RWPE1 (cell line): Measurements from ENCODE around the gene NAPSA.

ENCODE experiments used
- CTCF ChIA-PET: fragments of 350-600 bp; sonication (Branson Sonifier 250); formaldehyde crosslinking; extraction: SDS; loops from one replicate; lab custom pipeline; 2021; lab: Yijun Ruan, JAX
- POLR2A ChIA-PET: fragments of 400-600 bp; formaldehyde crosslinking; extraction: SDS; loops from one replicate; lab custom pipeline; 2020; ENCODE audit warnings: antibody characterized with exemption; ENCODE audit not compliant: low non-redundant PET; lab: Yijun Ruan, JAX
- DNase-seq: peaks from one replicate; pipeline ENCODE4 v3.0.0; 2012; ENCODE audit warnings: low spot score
- H3K27ac ChIP-seq: fragments of 450-650 bp; 2 replicates; pipeline ENCODE4 v1.5.1; 2017
- CTCF ChIP-seq: fragments of 450-650 bp; conservative IDR thresholded peaks from 2 replicates; pipeline ENCODE4 v1.5.1; 2017; ENCODE audit warnings: low read depth, mild to moderate bottlenecking

Gene NAPSA

GRCh38 chr19:50406829-50407228, 41.4 kb upstream of the NAPSA start:
- no peak for DNase-seq
- ChIA-PET CTCF (no interaction called here), POLR2A (no interaction called here)
- H3K27ac ChIP-seq = no peak overlapping the region
- no peak for TF ChIP-seq CTCF

- no peak for TF ChIP-seq CTCF
- no peak for DNase-seq
- no peak overlapping the region for H3K27ac ChIP-seq
- POLR2A ChIA-PET = no interaction called here
- CTCF ChIA-PET = interaction anchor here (1.3 kb wide), 1 partner anchor 9 kb away, joined by 3 read pairs; no protein-coding TSS in a partner anchor
These were observed 40.8 kb upstream of the NAPSA start for GRCh38 chr19:50406156-50406820.

- H3K27ac ChIP-seq = no peak overlapping the region
- POLR2A ChIA-PET = no interaction called here
- no peak for DNase-seq
- TF ChIP-seq CTCF = no peak
- CTCF ChIA-PET = no interaction called here
These were observed 37.3 kb upstream of the NAPSA start for GRCh38 chr19:50402544-50403301.

DNA sequence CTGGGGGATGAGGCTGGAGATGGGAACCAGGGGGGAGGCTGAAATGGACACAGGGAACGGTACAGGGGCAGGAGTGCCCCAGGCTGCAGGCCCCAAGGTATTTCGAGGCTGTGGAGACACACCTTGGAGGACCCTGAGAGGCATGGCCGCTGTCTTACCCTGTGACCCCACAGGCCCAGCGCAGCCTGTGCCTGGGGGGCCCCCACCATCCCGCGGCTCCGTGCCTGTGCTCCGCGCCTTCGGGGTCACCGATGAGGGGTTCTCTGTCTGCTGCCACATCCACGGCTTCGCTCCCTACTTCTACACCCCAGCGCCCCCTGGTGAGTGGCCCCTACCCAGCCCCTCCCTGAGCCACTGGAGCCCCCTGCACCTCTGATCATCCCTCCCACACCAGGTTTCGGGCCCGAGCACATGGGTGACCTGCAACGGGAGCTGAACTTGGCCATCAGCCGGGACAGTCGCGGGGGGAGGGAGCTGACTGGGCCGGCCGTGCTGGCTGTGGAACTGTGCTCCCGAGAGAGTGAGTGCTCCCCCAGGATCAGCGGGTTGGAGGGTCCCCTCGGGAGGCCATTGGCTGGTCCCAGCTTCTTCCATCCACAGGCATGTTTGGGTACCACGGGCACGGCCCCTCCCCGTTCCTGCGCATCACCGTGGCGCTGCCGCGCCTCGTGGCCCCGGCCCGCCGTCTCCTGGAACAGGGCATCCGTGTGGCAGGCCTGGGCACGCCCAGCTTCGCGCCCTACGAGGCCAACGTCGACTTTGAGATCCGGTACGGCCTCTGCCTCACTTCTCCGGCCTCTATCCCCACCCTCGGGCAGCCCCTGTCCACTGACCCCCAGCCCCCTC, 36.4 kb upstream of the NAPSA start:
- ChIA-PET POLR2A (no interaction called here), CTCF (no interaction called here)
- TF ChIP-seq CTCF = no peak
- no peak for DNase-seq
- no peak overlapping the region for H3K27ac ChIP-seq

GRCh38 chr19:50399368-50399745, 33.9 kb upstream of the NAPSA start:
- no peak overlapping the region for H3K27ac ChIP-seq
- CTCF ChIA-PET = interaction anchor here (0.6 kb wide), 1 partner anchor 139 kb away, joined by 3 read pairs; no protein-coding TSS in a partner anchor
- DNase-seq = no peak
- TF ChIP-seq CTCF = no peak
- POLR2A ChIA-PET = no interaction called here

GRCh38 chr19:50398675-50399367, 33.4 kb upstream of the NAPSA start:
- ChIA-PET CTCF (no interaction called here), POLR2A (no interaction called here)
- H3K27ac ChIP-seq = no peak overlapping the region
- no peak for DNase-seq
- no peak for TF ChIP-seq CTCF
